ENCODE results near the gene FHL1.

Gene FHL1

GRCh38 chrX:136260776-136261175 lies 113.4 kb downstream of the FHL1 start:
- no peak for DNase-seq

Data from retina (tissue), 1 donor.